ACC112 (cell line): ENCODE results near the gene KRTAP17-1.
"Not testable (repeated sequence)": the region's sequence is repeated elsewhere in the genome, so short reads cannot be mapped to it uniquely, and the experiment has no call there.

Experiments
- H2AFZ ChIP-seq: fragments of 200-600 bp; sonication (generic); one replicate; pipeline ENCODE4 v1.6.0; 2017; ENCODE audit warnings: antibody characterized with exemption, low read length; ENCODE audit not compliant: unreplicated experiment
- H3K27ac ChIP-seq: fragments of 200-600 bp; sonication (generic); 2 replicates; pipeline ENCODE4 v1.5.1; 2014; ENCODE audit warnings: low read depth, mild to moderate bottlenecking, antibody characterized with exemption, low read length, moderate library complexity
- H3K27me3 ChIP-seq: fragments of 200-600 bp; sonication (generic); 2 replicates; pipeline ENCODE4 v1.6.1; 2014; ENCODE audit warnings: mild to moderate bottlenecking, antibody characterized with exemption, low read length, moderate library complexity, mixed read lengths; ENCODE audit not compliant: insufficient read depth
- H3K36me3 ChIP-seq: fragments of 200-600 bp; sonication (generic); 2 replicates; pipeline ENCODE4 v1.6.1; 2016; ENCODE audit warnings: mild to moderate bottlenecking, antibody characterized with exemption, low read length, moderate library complexity, mixed read lengths; ENCODE audit not compliant: insufficient read depth
- H3K4me1 ChIP-seq: fragments of 200-600 bp; sonication (generic); one replicate; pipeline ENCODE4 v1.6.1; 2016; ENCODE audit warnings: low read length, mixed read lengths; ENCODE audit not compliant: insufficient read depth, unreplicated experiment, control insufficient read depth
- H3K4me3 ChIP-seq: fragments of 200-600 bp; sonication (generic); 2 replicates; pipeline ENCODE4 v1.5.1; 2014; ENCODE audit warnings: mild to moderate bottlenecking, low read depth, low read length
- H3K79me2 ChIP-seq: fragments of 200-600 bp; sonication (generic); one replicate; pipeline ENCODE4 v1.6.0; 2016; ENCODE audit warnings: low read length; ENCODE audit not compliant: control insufficient read depth, unreplicated experiment, insufficient read depth

KRTAP17-1 gene

GRCh38 chr17:41301204-41301790, 14.2 kb downstream of the KRTAP17-1 start:
- Histone ChIP-seq H3K4me1 (no peaks in the 10 kb centered on the region), H2AFZ (no peak overlapping the region), H3K36me3 (no peaks in the 10 kb centered on the region), H3K4me3 (no peak overlapping the region), H3K79me2 (no peaks in the 10 kb centered on the region), H3K27ac (no peak overlapping the region), H3K27me3 (no peaks in the 10 kb centered on the region)

DNA sequence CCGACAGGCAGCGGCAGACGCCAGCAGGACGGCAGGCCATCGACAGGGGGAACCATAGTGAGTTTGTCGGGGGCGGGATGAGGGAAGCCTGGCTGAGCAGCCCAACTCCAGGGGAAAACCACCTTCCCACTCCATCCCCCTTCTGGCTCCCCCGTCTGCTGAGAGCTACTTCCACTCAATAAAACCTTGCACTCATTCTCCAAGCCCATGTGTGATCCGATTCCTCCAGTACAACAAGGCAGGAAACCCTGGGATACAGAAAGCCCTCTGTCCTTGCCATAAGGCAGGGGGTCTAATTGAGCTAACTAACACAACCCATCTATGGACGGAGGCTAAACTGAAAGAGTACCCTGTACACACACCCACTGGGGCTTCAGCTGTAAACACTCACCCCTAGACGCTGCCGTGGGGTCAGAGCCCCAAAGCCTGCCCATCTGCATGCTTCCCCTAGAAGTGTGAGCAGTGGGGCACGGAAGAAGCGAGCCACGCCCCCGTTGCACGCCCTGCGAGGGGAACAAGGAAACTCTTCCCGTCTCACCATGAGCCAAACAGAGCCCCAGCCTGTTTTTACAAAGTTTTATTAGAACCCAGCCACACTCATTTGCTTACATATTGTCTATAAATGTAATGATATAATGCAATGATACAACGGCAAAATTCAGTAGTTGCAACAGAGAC, 16.9 kb downstream of the KRTAP17-1 start:
- no peaks in the 10 kb centered on the region for H3K36me3 ChIP-seq
- no peak overlapping the region for H3K4me3 ChIP-seq
- H2AFZ ChIP-seq = no peak overlapping the region
- H3K27ac ChIP-seq = no peak overlapping the region
- no peaks in the 10 kb centered on the region for H3K27me3 ChIP-seq
- H3K4me1 ChIP-seq = no peaks in the 10 kb centered on the region
- H3K79me2 ChIP-seq = no peaks in the 10 kb centered on the region

GRCh38 chr17:41296846-41297245, 18.7 kb downstream of the KRTAP17-1 start:
- Histone ChIP-seq H2AFZ (no peak overlapping the region), H3K27me3 (no peaks in the 10 kb centered on the region), H3K79me2 (no peaks in the 10 kb centered on the region), H3K27ac (no peak overlapping the region), H3K36me3 (no peaks in the 10 kb centered on the region), H3K4me3 (no peak overlapping the region), H3K4me1 (no peaks in the 10 kb centered on the region)

DNA sequence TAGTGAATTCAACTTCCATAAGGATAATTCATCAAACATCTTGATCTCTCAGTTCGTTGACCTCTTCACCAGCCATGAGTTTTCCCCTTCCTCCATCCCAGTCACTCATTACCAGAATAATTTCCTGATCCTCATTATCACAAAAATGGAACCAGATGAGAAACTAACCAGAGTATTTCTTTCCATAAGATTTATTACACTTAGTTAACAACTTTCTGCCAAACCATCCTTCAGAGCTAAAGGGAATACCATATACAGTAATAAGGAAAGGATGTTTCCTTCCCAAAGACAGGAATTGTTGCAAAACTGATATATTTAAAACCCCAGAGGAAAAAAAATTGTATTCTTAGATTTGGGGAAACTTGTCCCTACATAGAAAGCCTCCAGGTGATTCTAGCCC, 21.5 kb downstream of the KRTAP17-1 start:
- no peaks in the 10 kb centered on the region for H3K4me1 ChIP-seq
- H3K4me3 ChIP-seq = no peak overlapping the region
- H3K27me3 ChIP-seq = no peaks in the 10 kb centered on the region
- H2AFZ ChIP-seq = no peak overlapping the region
- no peak overlapping the region for H3K27ac ChIP-seq
- no peaks in the 10 kb centered on the region for H3K79me2 ChIP-seq
- no peaks in the 10 kb centered on the region for H3K36me3 ChIP-seq

- Histone ChIP-seq H2AFZ (no peak overlapping the region), H3K27ac (no peak overlapping the region), H3K36me3 (no peaks in the 10 kb centered on the region), H3K4me1 (peaks cover 7% of the 10 kb centered on the region), H3K4me3 (no peak overlapping the region), H3K27me3 (no peaks in the 10 kb centered on the region), H3K79me2 (no peaks in the 10 kb centered on the region)
Measured at GRCh38 chr17:41287050-41287449, 28.5 kb downstream of the KRTAP17-1 start.

DNA sequence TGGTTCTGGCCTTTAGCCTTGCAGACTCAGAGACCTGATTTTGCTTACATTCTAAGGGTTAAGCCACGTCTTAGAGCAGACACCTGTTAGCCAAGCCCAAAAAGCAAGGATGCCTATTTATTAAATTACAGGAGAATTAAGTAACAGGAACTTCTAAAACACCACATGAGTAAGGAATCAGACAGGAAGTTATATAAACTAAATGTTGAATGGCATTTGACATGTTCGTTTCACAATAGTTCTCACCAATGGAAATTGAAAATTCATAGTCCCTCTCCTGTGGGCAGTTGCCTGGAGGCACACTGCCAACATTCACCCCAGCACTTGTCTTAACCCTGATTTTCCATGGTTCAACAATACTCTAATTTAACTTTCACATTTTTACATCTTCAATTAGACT, 31.0 kb downstream of the KRTAP17-1 start:
- Histone ChIP-seq H3K79me2 (no peaks in the 10 kb centered on the region), H3K36me3 (no peaks in the 10 kb centered on the region), H3K27me3 (no peaks in the 10 kb centered on the region), H3K27ac (no peak overlapping the region), H2AFZ (no peak overlapping the region), H3K4me3 (no peak overlapping the region), H3K4me1 (peaks cover 7% of the 10 kb centered on the region)

DNA sequence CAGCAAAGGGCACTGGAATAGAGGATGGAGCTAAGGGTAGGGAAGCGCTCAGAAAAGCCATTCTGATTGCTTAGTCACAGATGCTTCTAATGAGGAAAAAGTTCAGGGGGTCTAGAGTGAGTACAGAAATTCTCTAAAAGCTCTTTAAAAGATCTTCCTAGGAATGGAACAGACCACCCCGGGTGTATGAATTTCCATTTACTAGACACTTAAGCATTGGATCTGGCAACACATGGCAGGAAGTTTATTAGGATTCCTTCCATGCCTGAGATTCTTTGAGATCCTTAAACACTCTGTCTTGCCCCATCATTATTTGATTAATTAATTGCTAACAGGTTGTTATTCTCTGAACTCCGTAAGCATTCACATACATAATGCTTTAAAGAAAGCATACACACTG, 31.5 kb downstream of the KRTAP17-1 start:
- Histone ChIP-seq H3K4me1 (peaks cover 7% of the 10 kb centered on the region), H3K27me3 (no peaks in the 10 kb centered on the region), H3K79me2 (no peaks in the 10 kb centered on the region), H3K36me3 (no peaks in the 10 kb centered on the region), H3K27ac (no peak overlapping the region), H2AFZ (no peak overlapping the region), H3K4me3 (no peak overlapping the region)

GRCh38 chr17:41278176-41278955, 37.1 kb downstream of the KRTAP17-1 start:
- H3K27me3 ChIP-seq = peaks cover 11% of the 10 kb centered on the region; the same call in 1 of the 2 replicates
- no peak overlapping the region for H3K4me3 ChIP-seq
- H3K36me3 ChIP-seq = no peaks in the 10 kb centered on the region
- no peaks in the 10 kb centered on the region for H3K4me1 ChIP-seq
- H3K79me2 ChIP-seq = no peaks in the 10 kb centered on the region
- H3K27ac ChIP-seq = no peak overlapping the region
- H2AFZ ChIP-seq = no peak overlapping the region

DNA sequence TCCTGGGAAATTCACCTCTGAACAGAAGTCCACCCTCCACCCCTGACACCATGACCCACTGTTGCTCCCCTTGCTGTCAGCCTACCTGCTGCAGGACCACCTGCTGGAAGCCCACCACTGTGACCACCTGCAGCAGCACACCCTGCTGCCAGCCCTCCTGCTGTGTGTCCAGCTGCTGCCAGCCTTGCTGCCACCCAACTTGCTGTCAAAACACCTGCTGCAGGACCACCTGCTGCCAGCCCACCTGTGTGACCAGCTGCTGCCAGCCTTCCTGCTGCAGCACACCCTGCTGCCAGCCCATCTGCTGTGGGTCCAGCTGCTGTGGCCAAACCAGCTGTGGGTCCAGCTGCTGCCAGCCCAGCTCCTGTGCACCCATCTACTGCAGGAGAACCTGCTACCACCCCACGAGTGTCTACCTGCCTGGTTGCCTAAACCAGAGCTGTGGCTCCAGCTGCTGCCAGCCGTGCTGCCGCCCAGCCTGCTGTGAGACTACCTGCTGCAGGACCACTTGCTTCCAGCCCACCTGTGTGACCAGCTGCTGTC, 39.8 kb downstream of the KRTAP17-1 start, which contains the start of gene KRTAP9-7:
Gene KRTAP9-7 (plus strand): TSS at position 51 of the 543 bp plus-strand sequence. CDS start 0 bp downstream, at position 51.
- not testable (repeated sequence) for H3K27ac ChIP-seq, H3K36me3 ChIP-seq, H3K79me2 ChIP-seq, H3K4me3 ChIP-seq, H2AFZ ChIP-seq, H3K4me1 ChIP-seq
- H3K27me3 ChIP-seq = peaks cover 11% of the 10 kb centered on the region; the same call in 1 of the 2 replicates

DNA sequence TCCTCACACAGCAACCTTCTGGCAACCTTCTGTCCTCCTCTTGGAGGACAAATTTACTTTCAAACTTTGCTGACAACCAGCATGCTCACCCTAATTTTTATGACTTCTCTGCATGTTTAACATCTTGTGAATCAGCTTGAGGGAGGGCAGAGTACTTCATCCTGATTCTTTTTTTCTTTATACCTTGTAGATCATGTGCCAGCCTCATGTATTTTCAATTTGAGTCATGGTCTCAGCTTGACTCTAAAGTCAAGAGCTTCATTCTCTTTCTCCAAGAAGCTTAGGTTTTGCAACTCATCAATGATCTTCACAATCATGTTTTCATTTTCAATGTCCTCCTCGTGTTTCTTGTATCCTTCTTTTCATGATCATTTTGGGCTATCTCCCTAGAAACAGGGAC, 43.7 kb downstream of the KRTAP17-1 start:
- Histone ChIP-seq H3K27ac (no peak overlapping the region), H2AFZ (no peak overlapping the region), H3K27me3 (peaks cover 9% of the 10 kb centered on the region; the same call in 1 of the 2 replicates), H3K36me3 (no peaks in the 10 kb centered on the region), H3K79me2 (no peaks in the 10 kb centered on the region), H3K4me1 (no peaks in the 10 kb centered on the region), H3K4me3 (no peak overlapping the region)
